Measurements from ENCODE around the gene RBP2. TPM values are rescaled to one million over a fixed set of nuclear protein-coding genes. Genes with fewer than 3 reads are reported as not detected.

The RBP2 gene
- total RNA-seq, 1 experiment from 2014 or later: not detected

DNA sequence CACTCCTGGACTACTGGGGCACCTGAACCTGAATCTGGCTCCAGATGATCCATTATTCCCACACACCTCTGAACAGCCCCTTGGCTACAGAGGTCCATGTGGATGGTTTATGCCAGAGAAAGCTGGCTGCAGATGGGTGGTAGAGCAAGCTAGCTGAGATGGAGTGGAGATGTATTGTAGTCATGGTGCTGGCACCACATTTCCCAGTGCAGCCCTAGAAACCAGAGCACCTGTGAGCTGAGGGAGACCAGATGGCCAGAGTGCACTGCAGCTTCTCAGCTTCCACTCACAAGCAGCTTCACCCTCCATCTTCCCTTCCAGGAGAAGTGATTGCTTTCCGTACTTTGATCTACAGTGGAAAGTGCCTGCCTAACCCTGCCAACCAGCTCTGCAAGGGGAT is 33.3 kb upstream of the RBP2 start:
- DNase-seq (ENCODE audit: unreplicated experiment): no peak
- no peak overlapping the region for H3K27ac Mint-ChIP-seq (ENCODE audit: low read depth, unreplicated experiment)
- TF ChIP-seq, protein P1, sequence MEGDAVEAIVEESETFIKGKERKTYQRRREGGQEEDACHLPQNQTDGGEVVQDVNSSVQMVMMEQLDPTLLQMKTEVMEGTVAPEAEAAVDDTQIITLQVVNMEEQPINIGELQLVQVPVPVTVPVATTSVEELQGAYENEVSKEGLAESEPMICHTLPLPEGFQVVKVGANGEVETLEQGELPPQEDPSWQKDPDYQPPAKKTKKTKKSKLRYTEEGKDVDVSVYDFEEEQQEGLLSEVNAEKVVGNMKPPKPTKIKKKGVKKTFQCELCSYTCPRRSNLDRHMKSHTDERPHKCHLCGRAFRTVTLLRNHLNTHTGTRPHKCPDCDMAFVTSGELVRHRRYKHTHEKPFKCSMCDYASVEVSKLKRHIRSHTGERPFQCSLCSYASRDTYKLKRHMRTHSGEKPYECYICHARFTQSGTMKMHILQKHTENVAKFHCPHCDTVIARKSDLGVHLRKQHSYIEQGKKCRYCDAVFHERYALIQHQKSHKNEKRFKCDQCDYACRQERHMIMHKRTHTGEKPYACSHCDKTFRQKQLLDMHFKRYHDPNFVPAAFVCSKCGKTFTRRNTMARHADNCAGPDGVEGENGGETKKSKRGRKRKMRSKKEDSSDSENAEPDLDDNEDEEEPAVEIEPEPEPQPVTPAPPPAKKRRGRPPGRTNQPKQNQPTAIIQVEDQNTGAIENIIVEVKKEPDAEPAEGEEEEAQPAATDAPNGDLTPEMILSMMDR (IDR thresholded peaks at IDR 0.05; ENCODE audit: unreplicated experiment): no peak
- H3K4me3 Mint-ChIP-seq (ENCODE audit: unreplicated experiment): no peak overlapping the region
- H3K4me1 Mint-ChIP-seq (ENCODE audit: insufficient read depth, unreplicated experiment): no peaks in the 10 kb centered on the region
- intact Hi-C loops (cut with micrococcal nuclease): no loop called here
- ChIA-PET CTCF (no interaction called here), POLR2A (no interaction called here)
- no TSS peak for BruUV-seq (replicated peaks)
- H3K9me3 Mint-ChIP-seq (ENCODE audit: unreplicated experiment): no peaks in the 10 kb centered on the region
- H3K36me3 Mint-ChIP-seq (ENCODE audit: insufficient read depth, unreplicated experiment): peaks cover 5% of the 10 kb centered on the region
- H3K27me3 Mint-ChIP-seq (ENCODE audit: insufficient read depth, unreplicated experiment): no peaks in the 10 kb centered on the region

DNA sequence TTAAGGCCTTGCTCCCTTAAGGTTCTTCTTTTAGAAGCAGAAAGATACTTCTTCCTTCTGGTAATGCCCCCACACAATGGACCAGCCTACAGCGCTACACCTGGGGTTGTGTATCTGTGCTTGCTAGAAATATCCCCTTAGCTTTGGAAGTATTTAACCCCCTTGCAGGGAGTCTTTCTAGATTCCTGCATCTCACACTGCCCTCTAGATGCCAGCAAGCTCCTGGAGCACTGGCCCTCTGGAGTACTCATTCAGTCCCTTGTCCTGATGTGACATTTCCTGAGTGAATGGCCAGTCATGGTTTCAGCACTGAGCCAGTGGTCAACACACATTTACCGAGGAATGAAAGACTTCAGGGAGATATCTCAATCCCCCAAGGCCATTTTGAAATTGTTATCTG is 30.4 kb upstream of the RBP2 start:
- CTCF ChIA-PET: no interaction called here
- BruUV-seq (replicated peaks): no TSS peak
- POLR2A ChIA-PET: no interaction called here
- TF ChIP-seq, protein P1 (IDR thresholded peaks at IDR 0.05; ENCODE audit: unreplicated experiment): no peak
- H3K9me3 Mint-ChIP-seq (ENCODE audit: unreplicated experiment): no peaks in the 10 kb centered on the region
- H3K36me3 Mint-ChIP-seq (ENCODE audit: insufficient read depth, unreplicated experiment): peaks cover 5% of the 10 kb centered on the region
- DNase-seq (ENCODE audit: unreplicated experiment): peak; percentile 9
- no peaks in the 10 kb centered on the region for H3K27me3 Mint-ChIP-seq (ENCODE audit: insufficient read depth, unreplicated experiment)
- H3K4me3 Mint-ChIP-seq (ENCODE audit: unreplicated experiment): no peak overlapping the region
- no peak overlapping the region for H3K27ac Mint-ChIP-seq (ENCODE audit: low read depth, unreplicated experiment)
- intact Hi-C loops (cut with micrococcal nuclease): no loop called here
- no peaks in the 10 kb centered on the region for H3K4me1 Mint-ChIP-seq (ENCODE audit: insufficient read depth, unreplicated experiment)

DNA sequence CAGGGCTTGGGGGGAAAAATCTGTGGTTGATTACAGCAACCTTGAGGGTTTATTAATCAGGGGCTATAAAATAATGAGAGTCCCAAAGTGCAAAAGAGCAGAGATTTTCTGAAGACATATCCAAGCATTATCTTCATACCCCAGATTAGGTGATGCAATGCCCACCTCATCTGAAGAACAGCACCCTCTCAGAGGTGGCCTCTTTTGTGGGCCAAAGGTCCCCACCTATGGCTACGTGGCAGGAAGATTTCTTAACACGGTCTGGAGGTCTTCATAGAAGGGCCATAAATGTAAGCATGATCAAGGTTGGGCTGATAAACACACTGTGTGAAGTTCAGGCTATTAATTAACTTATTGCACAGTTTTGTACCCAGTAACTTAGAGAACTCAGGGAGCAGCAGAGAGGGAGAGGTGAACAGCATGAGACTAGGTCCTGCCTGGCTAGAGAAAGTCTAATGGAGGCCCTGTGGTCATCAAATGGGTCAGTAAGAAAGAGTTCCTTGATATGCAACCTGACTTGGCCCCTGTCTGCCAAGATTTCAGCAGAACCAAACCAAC is 29.6 kb upstream of the RBP2 start:
- Mint-ChIP-seq H3K36me3 (ENCODE audit: insufficient read depth, unreplicated experiment) (peaks cover 5% of the 10 kb centered on the region), H3K27ac (ENCODE audit: low read depth, unreplicated experiment) (no peak overlapping the region), H3K4me3 (ENCODE audit: unreplicated experiment) (no peak overlapping the region), H3K4me1 (ENCODE audit: insufficient read depth, unreplicated experiment) (no peaks in the 10 kb centered on the region), H3K27me3 (ENCODE audit: insufficient read depth, unreplicated experiment) (no peaks in the 10 kb centered on the region), H3K9me3 (ENCODE audit: unreplicated experiment) (no peaks in the 10 kb centered on the region)
- ChIA-PET POLR2A (no interaction called here), CTCF (no interaction called here)
- TF ChIP-seq, protein P1 (IDR thresholded peaks at IDR 0.05; ENCODE audit: unreplicated experiment): no peak
- intact Hi-C loops (cut with micrococcal nuclease): no loop called here
- no peak for DNase-seq (ENCODE audit: unreplicated experiment)
- BruUV-seq (replicated peaks): no TSS peak

DNA sequence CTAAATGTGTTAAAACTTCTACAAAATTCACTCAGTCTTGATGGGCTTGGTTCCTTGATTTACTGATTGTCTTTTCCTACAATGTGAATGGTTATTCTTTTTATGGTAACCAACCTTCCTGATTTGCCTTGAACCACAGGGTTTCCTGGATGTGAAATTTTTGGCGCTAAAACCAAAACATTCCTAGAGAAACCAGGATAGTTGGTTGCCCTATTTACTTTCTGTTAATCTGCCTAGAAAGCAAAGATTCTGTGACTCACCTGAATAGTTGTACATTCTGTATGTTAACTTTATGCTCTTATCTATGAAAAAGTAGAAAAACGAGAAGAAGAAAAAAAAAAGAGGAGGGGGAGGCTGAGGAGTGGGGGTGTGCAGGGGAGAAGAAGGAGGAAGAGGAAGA is 23.2 kb upstream of the RBP2 start:
- Mint-ChIP-seq H3K27ac (ENCODE audit: low read depth, unreplicated experiment) (no peak overlapping the region), H3K4me3 (ENCODE audit: unreplicated experiment) (no peak overlapping the region), H3K9me3 (ENCODE audit: unreplicated experiment) (no peaks in the 10 kb centered on the region), H3K27me3 (ENCODE audit: insufficient read depth, unreplicated experiment) (no peaks in the 10 kb centered on the region), H3K36me3 (ENCODE audit: insufficient read depth, unreplicated experiment) (no peaks in the 10 kb centered on the region), H3K4me1 (ENCODE audit: insufficient read depth, unreplicated experiment) (no peaks in the 10 kb centered on the region)
- no TSS peak for BruUV-seq (replicated peaks)
- intact Hi-C loops (cut with micrococcal nuclease): no loop called here
- DNase-seq (ENCODE audit: unreplicated experiment): no peak
- TF ChIP-seq, protein P1 (IDR thresholded peaks at IDR 0.05; ENCODE audit: unreplicated experiment): no peak
- ChIA-PET POLR2A (no interaction called here), CTCF (interaction anchor here (0.5 to 0.6 kb wide), 2 partner anchors 26 to 1810 kb away, joined by 3 read pairs; no protein-coding TSS in a partner anchor)

Data from MCF 10A (cell line).